ENCODE measurements around the gene PPIL6. TPM values are rescaled to one million over a fixed set of nuclear protein-coding genes. Genes with fewer than 3 reads are reported as not detected.

The PPIL6 gene
- total RNA-seq, 1 donor from 2014 or later, result 3.9 TPM

DNA sequence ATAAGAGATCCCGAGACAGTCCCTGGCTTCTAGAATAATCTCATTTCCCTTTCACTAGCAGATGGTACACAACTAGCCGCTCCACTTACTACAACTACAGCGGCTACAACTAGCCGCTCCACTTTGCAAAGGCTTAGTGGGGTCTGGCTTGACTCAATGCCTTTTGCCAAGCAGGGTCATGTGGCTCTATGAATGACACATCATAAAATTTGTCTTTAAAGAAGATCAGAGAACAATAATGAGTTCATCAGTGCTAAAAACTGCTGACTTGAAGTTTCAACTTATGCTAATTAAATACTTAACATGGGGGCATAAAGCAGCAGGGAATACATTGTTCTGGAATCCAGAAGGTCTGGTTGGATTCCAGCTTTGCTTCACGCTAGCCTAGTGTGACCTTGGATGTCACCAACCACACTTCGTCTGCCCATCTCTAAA is 17.2 kb upstream of the PPIL6 start:
- intact Hi-C loops (cut with micrococcal nuclease), result no loop called here
- peaks cover 45% of the 10 kb centered on the region for H3K4me1 ChIP-seq
- no peak for DNase-seq
- H3K4me3 ChIP-seq, result no peak overlapping the region
- TF ChIP-seq CTCF (IDR thresholded peaks at IDR 0.05; ENCODE audit: borderline replicate concordance), result no peak
- no peaks in the 10 kb centered on the region for H3K27me3 ChIP-seq (ENCODE audit: low read depth)
- H3K36me3 ChIP-seq, result peaks cover 17% of the 10 kb centered on the region
- peaks cover 3% of the 10 kb centered on the region for H3K9me3 ChIP-seq (replicated peaks)
- H3K27ac ChIP-seq (replicated peaks), result peak overlapping the region; percentile 78

DNA sequence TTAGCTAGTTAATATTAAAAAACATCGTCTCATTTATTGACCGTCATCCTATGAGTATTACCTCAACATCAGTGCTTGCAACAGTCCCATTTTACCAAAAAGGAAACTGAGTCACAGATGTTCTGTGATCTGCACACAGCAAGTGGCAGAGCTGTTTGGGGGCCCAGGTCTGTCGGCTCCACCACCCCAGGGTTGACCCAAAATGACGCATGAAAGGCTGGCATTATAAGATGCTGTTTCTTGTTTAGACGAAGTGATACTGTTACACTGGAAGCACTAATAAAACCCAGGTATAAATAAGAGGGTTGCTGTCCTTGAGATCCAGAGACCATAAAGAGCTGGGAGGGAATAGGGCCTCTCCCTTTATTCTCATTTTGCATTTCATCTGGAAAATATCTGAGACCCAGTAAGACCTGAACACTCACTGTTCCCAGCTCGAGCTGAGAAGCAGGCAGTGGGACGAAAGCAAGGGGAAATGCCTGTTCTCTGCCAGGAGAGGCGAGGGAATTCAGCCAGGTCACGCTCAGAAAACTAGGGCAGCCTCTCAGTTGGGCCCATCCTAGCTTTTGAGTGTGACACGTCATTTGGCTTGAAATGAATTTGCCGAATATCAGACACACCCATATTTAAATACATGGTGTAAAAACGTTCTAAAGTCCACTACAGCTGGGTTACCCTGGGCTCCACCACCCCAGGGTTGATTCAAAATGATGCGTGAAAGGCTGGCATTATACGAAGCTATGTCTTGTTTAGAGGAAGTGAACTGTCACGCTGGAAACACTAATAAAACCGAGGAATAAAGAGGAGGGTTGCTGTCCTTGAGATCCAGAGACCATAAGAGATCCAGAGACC is 16.5 kb upstream of the PPIL6 start:
- Histone ChIP-seq H3K27ac (replicated peaks) (peak overlapping the region; percentile 78), H3K9me3 (replicated peaks) (peaks cover 3% of the 10 kb centered on the region), H3K27me3 (ENCODE audit: low read depth) (no peaks in the 10 kb centered on the region), H3K4me3 (peak overlapping the region; percentile 84), H3K4me1 (peaks cover 45% of the 10 kb centered on the region), H3K36me3 (peaks cover 11% of the 10 kb centered on the region)
- no peak for TF ChIP-seq CTCF (IDR thresholded peaks at IDR 0.05; ENCODE audit: borderline replicate concordance)
- intact Hi-C loops (cut with micrococcal nuclease), result no loop called here
- DNase-seq, result peak; percentile 70

- no peak for TF ChIP-seq CTCF (IDR thresholded peaks at IDR 0.05; ENCODE audit: borderline replicate concordance)
Observed at GRCh38 chr6:109456111-109456583, 15.7 kb upstream of the PPIL6 start.

GRCh38 chr6:109455437-109456110 is 15.1 kb upstream of the PPIL6 start, which contains the start of gene MICAL1:
Gene MICAL1 (minus strand): TSS chr6:109455772. CDS start chr6:109454196, 1,576 bp downstream.
- H3K4me1 ChIP-seq, result peaks cover 45% of the 10 kb centered on the region
- intact Hi-C loops (cut with micrococcal nuclease), result no loop called here
- H3K36me3 ChIP-seq, result no peaks in the 10 kb centered on the region
- H3K27me3 ChIP-seq (ENCODE audit: low read depth), result no peaks in the 10 kb centered on the region
- peak; percentile 56 for TF ChIP-seq CTCF (IDR thresholded peaks at IDR 0.05; ENCODE audit: borderline replicate concordance)
- H3K27ac ChIP-seq (replicated peaks), result peak within 1 kb of the TSS; percentile 78
- H3K9me3 ChIP-seq (replicated peaks), result no peaks in the 10 kb centered on the region
- peak; percentile 73 for DNase-seq
- H3K4me3 ChIP-seq, result peak within 1 kb of the TSS; percentile 84

More at GRCh38 chr6:109456111-109456583, 15.7 kb upstream of the PPIL6 start:
- DNase-seq, result no peak
- H3K27ac ChIP-seq (replicated peaks), result peak overlapping the region; percentile 78
- peaks cover 45% of the 10 kb centered on the region for H3K4me1 ChIP-seq
- intact Hi-C loops (cut with micrococcal nuclease), result no loop called here
- H3K27me3 ChIP-seq (ENCODE audit: low read depth), result no peaks in the 10 kb centered on the region
- peak overlapping the region; percentile 84 for H3K4me3 ChIP-seq
- H3K36me3 ChIP-seq, result peaks cover 4% of the 10 kb centered on the region
- peaks cover 2% of the 10 kb centered on the region for H3K9me3 ChIP-seq (replicated peaks)

DNA sequence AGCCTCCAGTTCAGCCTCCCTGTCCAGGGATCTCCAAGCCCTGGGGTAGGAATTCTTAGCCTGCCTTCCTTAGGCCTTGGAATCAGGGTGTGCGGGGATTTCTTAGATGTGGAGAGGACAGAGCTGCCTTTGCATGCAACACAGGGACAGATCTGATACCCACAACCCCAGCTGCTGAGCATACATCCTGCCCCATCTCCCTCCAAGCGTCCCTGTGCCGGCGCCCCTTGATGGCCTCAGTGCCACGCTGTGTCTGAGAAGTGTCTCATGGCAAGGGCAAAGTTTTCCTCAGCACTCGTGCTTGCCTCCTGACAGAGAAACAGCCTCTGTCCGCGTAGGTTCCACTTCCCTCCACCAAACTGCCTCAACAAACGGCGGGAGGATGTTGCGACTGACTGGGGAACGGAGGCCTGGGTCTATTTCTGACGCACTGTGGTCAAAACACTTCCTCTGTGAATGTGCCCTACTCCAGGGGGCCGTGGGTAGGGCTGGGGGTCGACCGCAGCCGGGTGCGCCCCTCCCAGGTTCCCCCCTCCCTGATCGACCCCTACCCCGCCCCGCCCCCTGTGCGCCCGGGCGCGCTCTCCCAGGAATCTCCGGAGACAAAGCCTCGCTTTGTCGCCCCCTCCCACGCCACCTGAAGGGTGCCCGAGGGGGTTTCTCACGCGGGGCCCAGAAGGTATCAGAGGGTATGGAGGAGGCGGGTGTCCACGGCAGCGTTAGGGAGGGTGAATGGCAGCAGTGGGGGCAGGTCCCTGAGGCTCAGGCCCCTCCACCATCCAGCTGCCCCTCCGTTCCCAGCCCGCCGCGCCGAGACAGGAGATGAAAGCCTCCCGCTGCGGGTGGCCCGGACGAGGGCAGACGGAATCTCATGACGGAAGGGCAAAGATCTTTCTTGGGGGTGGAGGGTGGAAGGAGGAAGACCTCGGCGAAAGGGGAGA is 14.3 kb upstream of the PPIL6 start:
- Histone ChIP-seq H3K9me3 (replicated peaks) (no peaks in the 10 kb centered on the region), H3K4me3 (peak overlapping the region; percentile 84), H3K27me3 (ENCODE audit: low read depth) (no peaks in the 10 kb centered on the region), H3K27ac (replicated peaks) (peak overlapping the region; percentile 78), H3K4me1 (peaks cover 45% of the 10 kb centered on the region), H3K36me3 (no peaks in the 10 kb centered on the region)
- no peak for TF ChIP-seq CTCF (IDR thresholded peaks at IDR 0.05; ENCODE audit: borderline replicate concordance)
- no peak for DNase-seq
- intact Hi-C loops (cut with micrococcal nuclease), result no loop called here

Measured in left ventricle myocardium inferior (tissue), 1 donor.